Measurements from ENCODE around the gene COA7.

COA7 gene

DNA sequence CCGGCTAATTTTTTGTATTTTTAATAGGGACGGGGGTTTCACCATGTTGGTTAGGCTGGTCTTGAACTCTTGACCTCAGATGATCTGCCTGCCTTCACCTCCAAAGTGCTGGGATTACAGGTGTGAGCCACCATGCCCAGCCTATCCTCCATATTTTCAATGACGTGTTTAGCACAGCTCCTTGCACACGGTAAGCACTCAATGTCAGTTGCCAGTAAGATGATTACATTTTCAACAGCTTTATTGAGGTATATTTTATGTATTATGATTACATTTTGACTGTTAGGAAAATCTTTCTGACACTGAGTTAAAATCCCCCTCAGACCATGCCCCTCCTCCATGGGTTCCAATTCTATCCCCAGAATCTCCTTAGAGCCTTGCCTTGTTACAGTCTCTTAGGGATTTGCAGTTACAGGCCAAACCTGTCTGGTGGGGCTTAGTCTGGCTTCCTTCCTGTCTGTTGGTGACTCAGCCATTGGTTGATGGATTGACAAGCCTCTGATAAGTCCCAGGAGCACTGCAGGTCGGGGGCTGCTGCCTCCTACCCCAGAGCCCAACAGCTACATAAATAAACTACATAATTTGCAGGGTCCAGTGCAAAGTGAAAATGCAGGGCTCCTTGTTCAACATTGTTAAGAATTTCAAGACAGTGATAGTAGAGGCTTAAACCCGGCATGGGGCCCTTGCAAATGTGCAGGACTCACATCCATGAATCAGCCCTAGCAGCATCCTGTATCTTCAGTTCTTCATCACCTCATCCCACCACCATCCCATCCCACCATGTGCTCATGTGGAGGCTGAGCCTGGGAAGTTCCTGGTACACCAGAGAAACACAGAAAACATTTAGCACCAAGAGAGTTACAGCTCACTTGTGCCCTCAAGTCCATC lies 23.4 kb downstream of the COA7 start:
- Histone ChIP-seq H3K9ac (ENCODE audit: low read length) (no peak overlapping the region), H3K4me3 (ENCODE audit: insufficient read depth in 1 of 2, low read depth in 1 of 2, low read length in 2 of 2) (no peak overlapping the region), H3K27ac (ENCODE audit: low read length, poor library complexity, severe bottlenecking) (no peak overlapping the region), H3K9me3 (ENCODE audit: control insufficient read depth, low read length) (no peaks in the 10 kb centered on the region), H3K4me2 (ENCODE audit: low read length, poor library complexity, severe bottlenecking) (no peak overlapping the region), H3K4me1 (ENCODE audit: control insufficient read depth, insufficient read depth, low read depth, low read length) (peaks cover 4% of the 10 kb centered on the region), H2BK12ac (ENCODE audit: low read length in 2 of 2) (no peak overlapping the region), H3K4ac (ENCODE audit: low read depth in 1 of 2, low read length in 2 of 2) (no peak overlapping the region), H2BK15ac (ENCODE audit: low read depth, poor library complexity, severe bottlenecking) (peak overlapping the region; percentile 40), H2AFZ (ENCODE audit: low read depth, low read length) (no peak overlapping the region), H3K79me1 (replicated peaks; ENCODE audit: low read length, poor library complexity, severe bottlenecking) (no peaks in the 10 kb centered on the region), H2BK5ac (ENCODE audit: low read depth, low read length, poor library complexity, severe bottlenecking) (no peak overlapping the region), H3K23ac (ENCODE audit: low read length in 2 of 2) (no peak overlapping the region), H3K18ac (ENCODE audit: low read depth in 1 of 2, low read length in 2 of 2) (no peak overlapping the region), H3K27me3 (ENCODE audit: control insufficient read depth in 1 of 2, insufficient read depth in 1 of 2, low read length in 2 of 2) (no peaks in the 10 kb centered on the region), H4K8ac (ENCODE audit: low read length) (no peak overlapping the region), H3K36me3 (ENCODE audit: control insufficient read depth in 1 of 2, insufficient read depth in 2 of 2, low read depth in 1 of 2, low read length in 2 of 2) (no peaks in the 10 kb centered on the region), H4K91ac (ENCODE audit: low read length) (no peak overlapping the region), H3K14ac (ENCODE audit: low read length in 2 of 2) (no peak overlapping the region), H2BK120ac (ENCODE audit: low read depth, low read length) (no peak overlapping the region), H2AK5ac (ENCODE audit: low read length, severe bottlenecking) (no peak overlapping the region)
- DNase-seq = peak; percentile 33
- WGBS = 74% methylated on average over 4 of the region's 6 CpGs

GRCh38 chr1:52673513-52673912 lies 24.6 kb downstream of the COA7 start:
- DNase-seq = no peak
- Histone ChIP-seq H2BK15ac (ENCODE audit: low read depth, poor library complexity, severe bottlenecking) (no peak overlapping the region), H3K27ac (ENCODE audit: low read length, poor library complexity, severe bottlenecking) (no peak overlapping the region), H3K4me2 (ENCODE audit: low read length, poor library complexity, severe bottlenecking) (no peak overlapping the region), H3K18ac (ENCODE audit: low read depth in 1 of 2, low read length in 2 of 2) (no peak overlapping the region), H2BK5ac (ENCODE audit: low read depth, low read length, poor library complexity, severe bottlenecking) (no peak overlapping the region), H3K9ac (ENCODE audit: low read length) (no peak overlapping the region), H3K14ac (ENCODE audit: low read length in 2 of 2) (no peak overlapping the region), H3K9me3 (ENCODE audit: control insufficient read depth, low read length) (no peaks in the 10 kb centered on the region), H3K4ac (ENCODE audit: low read depth in 1 of 2, low read length in 2 of 2) (no peak overlapping the region), H3K36me3 (ENCODE audit: control insufficient read depth in 1 of 2, insufficient read depth in 2 of 2, low read depth in 1 of 2, low read length in 2 of 2) (no peaks in the 10 kb centered on the region), H3K4me3 (ENCODE audit: insufficient read depth in 1 of 2, low read depth in 1 of 2, low read length in 2 of 2) (no peak overlapping the region), H3K79me1 (replicated peaks; ENCODE audit: low read length, poor library complexity, severe bottlenecking) (no peaks in the 10 kb centered on the region), H4K91ac (ENCODE audit: low read length) (no peak overlapping the region), H2BK120ac (ENCODE audit: low read depth, low read length) (no peak overlapping the region), H2AFZ (ENCODE audit: low read depth, low read length) (no peak overlapping the region), H3K4me1 (ENCODE audit: control insufficient read depth, insufficient read depth, low read depth, low read length) (peaks cover 4% of the 10 kb centered on the region), H4K8ac (ENCODE audit: low read length) (no peak overlapping the region), H3K23ac (ENCODE audit: low read length in 2 of 2) (no peak overlapping the region), H3K27me3 (ENCODE audit: control insufficient read depth in 1 of 2, insufficient read depth in 1 of 2, low read length in 2 of 2) (no peaks in the 10 kb centered on the region), H2AK5ac (ENCODE audit: low read length, severe bottlenecking) (no peak overlapping the region), H2BK12ac (ENCODE audit: low read length in 2 of 2) (no peak overlapping the region)
- WGBS = 92% methylated on average over 3 of the region's 4 CpGs

- H2AK5ac ChIP-seq (ENCODE audit: low read length, severe bottlenecking) = no peak overlapping the region
- H3K18ac ChIP-seq (ENCODE audit: low read depth in 1 of 2, low read length in 2 of 2) = peak overlapping the region; percentile 26 to 67
- H3K36me3 ChIP-seq (ENCODE audit: control insufficient read depth in 1 of 2, insufficient read depth in 2 of 2, low read depth in 1 of 2, low read length in 2 of 2) = no peaks in the 10 kb centered on the region
- H3K27me3 ChIP-seq (ENCODE audit: control insufficient read depth in 1 of 2, insufficient read depth in 1 of 2, low read length in 2 of 2) = no peaks in the 10 kb centered on the region
- H2BK12ac ChIP-seq (ENCODE audit: low read length in 2 of 2) = peak overlapping the region; percentile 23 to 45
- H3K4ac ChIP-seq (ENCODE audit: low read depth in 1 of 2, low read length in 2 of 2) = peak overlapping the region in 1 of 2 experiments; percentile 71
- H3K4me2 ChIP-seq (ENCODE audit: low read length, poor library complexity, severe bottlenecking) = no peak overlapping the region
- H2BK120ac ChIP-seq (ENCODE audit: low read depth, low read length) = no peak overlapping the region
- no peak overlapping the region for H3K9ac ChIP-seq (ENCODE audit: low read length)
- H3K27ac ChIP-seq (ENCODE audit: low read length, poor library complexity, severe bottlenecking) = no peak overlapping the region
- H4K8ac ChIP-seq (ENCODE audit: low read length) = peak overlapping the region; percentile 88
- H4K91ac ChIP-seq (ENCODE audit: low read length) = peak overlapping the region; percentile 20
- H3K79me1 ChIP-seq (replicated peaks; ENCODE audit: low read length, poor library complexity, severe bottlenecking) = no peaks in the 10 kb centered on the region
- H3K9me3 ChIP-seq (ENCODE audit: control insufficient read depth, low read length) = no peaks in the 10 kb centered on the region
- WGBS = 21% methylated on average over 1 of the region's 1 CpG
- H3K23ac ChIP-seq (ENCODE audit: low read length in 2 of 2) = no peak overlapping the region
- no peak overlapping the region for H3K14ac ChIP-seq (ENCODE audit: low read length in 2 of 2)
- no peak for DNase-seq
- H2AFZ ChIP-seq (ENCODE audit: low read depth, low read length) = peak overlapping the region; percentile 54
- H3K4me3 ChIP-seq (ENCODE audit: insufficient read depth in 1 of 2, low read depth in 1 of 2, low read length in 2 of 2) = no peak overlapping the region
- H3K4me1 ChIP-seq (ENCODE audit: control insufficient read depth, insufficient read depth, low read depth, low read length) = peaks cover 4% of the 10 kb centered on the region
- no peak overlapping the region for H2BK15ac ChIP-seq (ENCODE audit: low read depth, poor library complexity, severe bottlenecking)
- H2BK5ac ChIP-seq (ENCODE audit: low read depth, low read length, poor library complexity, severe bottlenecking) = no peak overlapping the region
Observed at GRCh38 chr1:52672946-52673345, 25.2 kb downstream of the COA7 start.

GRCh38 chr1:52670604-52671003 lies 27.5 kb downstream of the COA7 start:
- H3K27me3 ChIP-seq (ENCODE audit: control insufficient read depth in 1 of 2, insufficient read depth in 1 of 2, low read length in 2 of 2) = no peaks in the 10 kb centered on the region
- 61% methylated on average over 2 of the region's 2 CpGs for WGBS
- H3K36me3 ChIP-seq (ENCODE audit: control insufficient read depth in 1 of 2, insufficient read depth in 2 of 2, low read depth in 1 of 2, low read length in 2 of 2) = no peaks in the 10 kb centered on the region
- no peak overlapping the region for H3K23ac ChIP-seq (ENCODE audit: low read length in 2 of 2)
- H3K9ac ChIP-seq (ENCODE audit: low read length) = no peak overlapping the region
- no peak overlapping the region for H2AK5ac ChIP-seq (ENCODE audit: low read length, severe bottlenecking)
- no peak overlapping the region for H2BK5ac ChIP-seq (ENCODE audit: low read depth, low read length, poor library complexity, severe bottlenecking)
- H3K4me1 ChIP-seq (ENCODE audit: control insufficient read depth, insufficient read depth, low read depth, low read length) = peaks cover 4% of the 10 kb centered on the region
- H3K4me2 ChIP-seq (ENCODE audit: low read length, poor library complexity, severe bottlenecking) = no peak overlapping the region
- H2BK15ac ChIP-seq (ENCODE audit: low read depth, poor library complexity, severe bottlenecking) = no peak overlapping the region
- no peaks in the 10 kb centered on the region for H3K9me3 ChIP-seq (ENCODE audit: control insufficient read depth, low read length)
- no peak overlapping the region for H2BK120ac ChIP-seq (ENCODE audit: low read depth, low read length)
- H3K27ac ChIP-seq (ENCODE audit: low read length, poor library complexity, severe bottlenecking) = no peak overlapping the region
- H2AFZ ChIP-seq (ENCODE audit: low read depth, low read length) = no peak overlapping the region
- H4K91ac ChIP-seq (ENCODE audit: low read length) = no peak overlapping the region
- no peaks in the 10 kb centered on the region for H3K79me1 ChIP-seq (replicated peaks; ENCODE audit: low read length, poor library complexity, severe bottlenecking)
- no peak overlapping the region for H3K4ac ChIP-seq (ENCODE audit: low read depth in 1 of 2, low read length in 2 of 2)
- no peak overlapping the region for H3K4me3 ChIP-seq (ENCODE audit: insufficient read depth in 1 of 2, low read depth in 1 of 2, low read length in 2 of 2)
- DNase-seq = no peak
- no peak overlapping the region for H4K8ac ChIP-seq (ENCODE audit: low read length)
- H3K14ac ChIP-seq (ENCODE audit: low read length in 2 of 2) = no peak overlapping the region
- H2BK12ac ChIP-seq (ENCODE audit: low read length in 2 of 2) = no peak overlapping the region
- no peak overlapping the region for H3K18ac ChIP-seq (ENCODE audit: low read depth in 1 of 2, low read length in 2 of 2)
